Pancreas (tissue), 10 donors: ENCODE measurements around the gene KRT86. TPM values are rescaled to one million over a fixed set of nuclear protein-coding genes. Genes with fewer than 3 reads are reported as not detected.
"Not testable (repeated sequence)": the region's sequence is repeated elsewhere in the genome, so short reads cannot be mapped to it uniquely, and the experiment has no call there.

Source experiments
- ATAC-seq, 4 donors: fragments of 200-7000 bp; cut with Tn5 transposase; one replicate each; pipeline versions ENCODE4 v1.8.0 to v1.9.1; 2020; ENCODE audit warnings: mild to moderate bottlenecking in 4 of 4, moderate library complexity in 4 of 4
- DNase-seq, 6 donors: peaks; one replicate each; pipeline ENCODE4 v3.0.0-alpha.2; 2020
- FAIRE-seq: peaks from 2 replicates; lab custom pipeline; 2012; peaks lifted over from hg19 to GRCh38; lab: Jason Lieb, UNC
- H3K27ac ChIP-seq, 4 donors: fragments of 200-600 bp; sonication (generic); 1 replicate in 3 of 4; 2 replicates in 1 of 4; pipeline versions ENCODE4 v1.5.0 to v1.8.0; 2020
- H3K27me3 ChIP-seq, 4 donors: fragments of 200-600 bp; one replicate each; pipeline ENCODE4 v1.8.0; 2021
- H3K36me3 ChIP-seq, 3 donors: fragments of 200-600 bp; sonication (generic) in 1 of 3; one replicate each; pipeline versions ENCODE4 v1.5.0 to v1.8.0; 2020 to 2021
- H3K4me1 ChIP-seq, 3 donors: fragments of 200-600 bp; one replicate each; pipeline ENCODE4 v1.8.0; 2021
- H3K4me3 ChIP-seq, 4 donors: fragments of 200-600 bp; sonication (generic) in 2 of 4; one replicate each; pipeline versions ENCODE4 v1.5.0 to v1.8.0; 2020 to 2021
- H3K9me3 ChIP-seq, 4 donors: fragments of 200-600 bp; one replicate each; pipeline ENCODE4 v1.8.0; 2021
- WGBS, 2 donors: extraction: QIAGEN DNeasy Blood & Tissue Kit; methylation state at CpG; one replicate each; pipeline ENCODE4 v1.1.7; 2013; 5-methylcytosine and 5-hydroxymethylcytosine counted together
- intact Hi-C, 3 donors: fragments of 100-400 bp; cut with DNase I; formaldehyde crosslinking; loops; one replicate each; pipeline versions ENCODE4 v1.11.1 to v1.14.2; 2022
- polyA plus RNA-seq, 2 donors: library from polyadenylated mRNA; stranded (reverse); fragments of 200-250 nt; gene quantifications; one replicate each; pipeline ENCODE4 v1.2.3, GENCODE V29; 2013
- total RNA-seq, 6 donors: library from RNA; stranded (reverse); fragmentation: NEBNext Ultra II Directional in 4 of 6; extraction: Animal tissue kit (Norgen Biotek cat#: 25700) in 4 of 6; gene quantifications; one replicate each; pipeline versions ENCODE4 v1.2.1 to v1.2.4, GENCODE V29; 2021 to 2023
- TF ChIP-seq, protein P1 (sequence below), 4 donors: fragments of 200-600 bp; sonication (generic) in 3 of 4; IDR thresholded peaks; one replicate each; pipeline versions ENCODE4 v1.5.0 to v1.8.0; 2021; ENCODE audit warnings: antibody characterized with exemption in 4 of 4
- donor health status: healthy with polysubstance abuse.
- donor health status: DM: no; HTN: no; CAD: no; lungs with moderate emphysema.
- donor health status: DM: no; HTN: no; CAD: no.
- donor health status: control.
- donor health status: control.
- donor health status: Bipolar disorder and iron deficiency.
- donor health status: DM: yes; HTN: yes; CAD: no.
- donor health status: DM: no; HTN: no; CAD: no.
- donor health status: DM: no; HTN: no; CAD: no.
- donor health status: DM: yes; HTN: yes; CAD: no.

Gene KRT86
- total and polyA plus RNA-seq, 8 donors, result 0.60 to 3.3 (median 1.8) TPM

DNA sequence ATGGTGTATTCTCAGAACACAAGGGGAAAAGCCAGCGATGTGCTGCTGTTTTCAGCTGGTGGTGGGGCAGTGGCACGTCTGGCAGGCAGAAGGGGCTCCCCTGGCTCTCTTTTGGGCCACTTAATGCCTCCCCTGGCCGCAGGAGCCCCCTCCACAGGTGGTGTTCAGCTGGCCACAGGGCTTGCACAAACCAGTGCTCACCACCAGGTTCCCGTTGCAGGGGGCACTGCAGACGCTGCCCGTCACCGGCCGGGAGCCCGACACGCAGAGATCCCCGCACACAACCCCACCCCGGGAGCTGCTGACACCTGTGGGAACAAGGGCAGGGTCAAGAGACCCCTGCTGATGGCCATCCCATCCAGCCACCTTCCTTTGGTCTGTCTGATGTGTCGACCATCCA, 40.1 kb downstream of the KRT86 start:
- no peaks in the 10 kb centered on the region for H3K27me3 ChIP-seq
- H3K4me3 ChIP-seq, result no peak overlapping the region
- no peaks in the 10 kb centered on the region for H3K9me3 ChIP-seq
- intact Hi-C loops, result no loop called here
- DNase-seq, result peak in 1 of 6 donors; percentile 58
- FAIRE-seq, result no peak
- 79 to 87% methylated on average over 13 of the region's 13 CpGs for WGBS, 2 donors
- no peak for ATAC-seq
- H3K4me1 ChIP-seq, result no peaks in the 10 kb centered on the region
- no peak overlapping the region for H3K27ac ChIP-seq
- TF ChIP-seq, protein P1, sequence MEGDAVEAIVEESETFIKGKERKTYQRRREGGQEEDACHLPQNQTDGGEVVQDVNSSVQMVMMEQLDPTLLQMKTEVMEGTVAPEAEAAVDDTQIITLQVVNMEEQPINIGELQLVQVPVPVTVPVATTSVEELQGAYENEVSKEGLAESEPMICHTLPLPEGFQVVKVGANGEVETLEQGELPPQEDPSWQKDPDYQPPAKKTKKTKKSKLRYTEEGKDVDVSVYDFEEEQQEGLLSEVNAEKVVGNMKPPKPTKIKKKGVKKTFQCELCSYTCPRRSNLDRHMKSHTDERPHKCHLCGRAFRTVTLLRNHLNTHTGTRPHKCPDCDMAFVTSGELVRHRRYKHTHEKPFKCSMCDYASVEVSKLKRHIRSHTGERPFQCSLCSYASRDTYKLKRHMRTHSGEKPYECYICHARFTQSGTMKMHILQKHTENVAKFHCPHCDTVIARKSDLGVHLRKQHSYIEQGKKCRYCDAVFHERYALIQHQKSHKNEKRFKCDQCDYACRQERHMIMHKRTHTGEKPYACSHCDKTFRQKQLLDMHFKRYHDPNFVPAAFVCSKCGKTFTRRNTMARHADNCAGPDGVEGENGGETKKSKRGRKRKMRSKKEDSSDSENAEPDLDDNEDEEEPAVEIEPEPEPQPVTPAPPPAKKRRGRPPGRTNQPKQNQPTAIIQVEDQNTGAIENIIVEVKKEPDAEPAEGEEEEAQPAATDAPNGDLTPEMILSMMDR (IDR thresholded peaks at IDR 0.05), result no peak
- no peaks in the 10 kb centered on the region for H3K36me3 ChIP-seq

DNA sequence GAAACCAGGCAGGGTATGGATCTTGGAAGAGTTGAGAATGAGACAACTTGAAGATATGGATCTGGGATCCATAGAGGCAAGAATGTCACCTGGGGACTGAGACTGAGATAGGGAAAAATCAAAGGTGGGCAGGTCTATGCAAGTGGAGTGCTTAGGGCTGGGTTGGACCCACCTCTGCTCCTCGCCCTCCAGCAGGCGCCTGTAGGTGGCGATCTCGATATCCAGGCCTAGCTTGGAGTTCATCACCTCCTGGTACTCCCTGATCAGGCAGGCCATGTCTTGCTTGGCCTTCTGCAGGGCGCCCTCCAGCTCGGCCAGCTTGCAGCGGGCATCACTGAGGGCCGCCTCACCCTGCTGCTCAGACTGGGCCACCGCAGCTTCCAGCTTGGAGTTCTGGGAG, 41.3 kb downstream of the KRT86 start:
- H3K36me3 ChIP-seq, H3K27ac ChIP-seq, H3K4me1 ChIP-seq, DNase-seq, H3K4me3 ChIP-seq, H3K27me3 ChIP-seq, H3K9me3 ChIP-seq, ATAC-seq, intact Hi-C loops, FAIRE-seq: not testable (repeated sequence)
- TF ChIP-seq, protein P1 (IDR thresholded peaks at IDR 0.05), result peak in 1 of 4 donors; percentile 9
- WGBS, 2 donors, result 66 to 73% methylated on average over 9 of the region's 9 CpGs

DNA sequence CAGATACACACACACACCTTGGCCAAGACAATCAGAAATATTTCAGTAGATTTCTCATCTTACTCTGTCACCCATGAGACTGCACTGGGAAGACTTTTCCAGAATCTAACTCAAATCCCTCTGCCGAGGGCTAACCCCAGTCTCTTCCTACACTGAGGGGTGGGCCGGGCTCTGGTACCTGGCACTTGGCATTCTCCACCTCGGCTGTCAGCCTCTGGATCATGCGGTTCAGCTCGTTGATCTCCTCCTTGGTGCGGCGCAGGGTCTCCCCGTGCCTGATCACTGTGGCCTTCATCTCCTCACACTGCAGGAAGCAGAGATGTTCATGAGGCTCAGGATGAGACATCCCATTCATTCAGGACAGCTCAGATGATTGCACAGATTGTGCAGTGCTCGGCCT, 41.8 kb downstream of the KRT86 start:
- DNase-seq (no peak), FAIRE-seq (no peak), ATAC-seq (no peak)
- Histone ChIP-seq H3K27me3 (no peaks in the 10 kb centered on the region), H3K36me3 (no peaks in the 10 kb centered on the region), H3K9me3 (no peaks in the 10 kb centered on the region), H3K4me1 (no peaks in the 10 kb centered on the region), H3K4me3 (no peak overlapping the region), H3K27ac (no peak overlapping the region)
- intact Hi-C loops, result no loop called here
- TF ChIP-seq, protein P1 (IDR thresholded peaks at IDR 0.05), result no peak
- 79 to 88% methylated on average over 9 of the region's 9 CpGs for WGBS, 2 donors

DNA sequence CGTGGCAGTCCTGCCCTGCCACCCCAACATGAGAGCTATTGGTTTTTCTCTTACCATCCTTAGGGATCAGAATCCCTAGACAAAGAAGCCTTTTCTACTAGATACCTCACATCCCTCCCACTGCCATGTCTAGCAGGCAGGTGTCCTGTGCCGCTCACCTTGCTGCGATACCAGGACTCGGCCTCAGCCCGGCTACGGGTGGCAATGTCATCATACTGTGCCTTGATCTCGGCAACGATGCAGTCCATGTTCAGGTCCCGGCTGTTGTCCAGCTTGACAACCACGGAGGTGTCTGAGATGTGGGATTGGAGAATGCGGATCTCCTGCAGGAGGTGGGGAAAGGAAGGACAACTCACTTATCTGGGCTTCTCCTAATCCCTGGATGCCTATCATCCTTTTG, 42.3 kb downstream of the KRT86 start:
- FAIRE-seq (no peak), DNase-seq (no peak), ATAC-seq (no peak)
- Histone ChIP-seq H3K27me3 (no peaks in the 10 kb centered on the region), H3K4me3 (no peak overlapping the region), H3K4me1 (no peaks in the 10 kb centered on the region), H3K36me3 (no peaks in the 10 kb centered on the region), H3K27ac (no peak overlapping the region), H3K9me3 (no peaks in the 10 kb centered on the region)
- TF ChIP-seq, protein P1 (IDR thresholded peaks at IDR 0.05), result no peak
- intact Hi-C loops, result no loop called here
- WGBS, 2 donors, result 84 to 94% methylated on average over 11 of the region's 11 CpGs

DNA sequence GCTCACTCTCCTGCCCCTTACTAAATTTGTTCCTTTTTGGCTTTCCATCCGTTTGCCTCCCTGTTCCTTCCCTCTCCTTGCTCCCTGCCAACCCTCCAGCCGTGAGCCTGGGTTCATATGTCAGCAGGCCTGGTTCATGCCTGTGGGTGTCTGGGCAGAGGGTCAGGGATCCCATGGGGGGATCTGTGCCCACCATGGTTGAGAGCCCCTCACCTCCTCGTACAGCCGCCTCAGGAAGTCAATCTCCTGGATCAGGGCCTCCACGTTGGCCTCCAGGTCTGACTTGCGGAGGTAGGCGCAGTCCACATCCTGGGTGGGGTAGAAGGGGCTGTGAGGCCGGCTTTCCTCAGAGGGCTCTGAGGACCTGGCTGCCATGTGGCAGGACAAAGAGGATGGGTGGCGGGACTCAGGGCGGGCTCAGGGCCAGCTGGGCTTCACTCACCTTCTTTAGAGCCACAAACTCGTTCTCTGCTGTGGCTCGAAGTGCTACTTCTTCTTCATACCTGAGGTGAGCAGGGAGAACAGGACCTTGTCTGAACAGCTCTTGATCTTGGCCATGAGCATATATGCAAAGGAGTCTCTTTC, 43.1 kb downstream of the KRT86 start:
- Histone ChIP-seq H3K27ac (no peak overlapping the region), H3K36me3 (no peaks in the 10 kb centered on the region), H3K4me1 (no peaks in the 10 kb centered on the region), H3K27me3 (no peaks in the 10 kb centered on the region), H3K9me3 (no peaks in the 10 kb centered on the region), H3K4me3 (no peak overlapping the region)
- intact Hi-C loops, result no loop called here
- 75 to 87% methylated on average over 12 of the region's 12 CpGs for WGBS, 2 donors
- ATAC-seq, result no peak
- DNase-seq, result no peak
- TF ChIP-seq, protein P1 (IDR thresholded peaks at IDR 0.05), result no peak
- no peak for FAIRE-seq
